ENCODE data around the gene PSMD6. TPM values are rescaled to one million over a fixed set of nuclear protein-coding genes. Genes with fewer than 3 reads are reported as not detected.

The PSMD6 gene
- total and polyA plus RNA-seq, 4 experiments from 2014 or later, result 65.7 to 152 (median 97.3) TPM

- H3K4me3 ChIP-seq (ENCODE audit: low read length in 2 of 2), result no peak overlapping the region
- Mint-ChIP-seq H3K9me3 (no peaks in the 10 kb centered on the region), H3K4me1 (peaks cover 27 to 54% (median 38%) of the 10 kb centered on the region in 4 donors), H3K27ac (peak overlapping the region; percentile 3 to 85 (median 56)), H3K36me3 (peaks cover 80 to 93% of the 10 kb centered on the region in 2 donors), H3K4me3 (no peak overlapping the region), H3K27me3 (no peaks in the 10 kb centered on the region)
- peaks cover 94% of the 10 kb centered on the region for H3K36me3 ChIP-seq (ENCODE audit: insufficient read depth, low read length)
- intact Hi-C loops (cut with micrococcal nuclease), result loop anchor here (1.0 kb wide), 3 partner anchors 13 to 30 kb away; no protein-coding TSS in a partner anchor
- no peaks in the 10 kb centered on the region for H3K9me3 ChIP-seq (ENCODE audit: control insufficient read depth in 1 of 2, low read length in 2 of 2)
- no peak overlapping the region for H3K27ac ChIP-seq (ENCODE audit: low read depth, low read length)
- H3K27me3 ChIP-seq (ENCODE audit: insufficient read depth, low read length), result no peaks in the 10 kb centered on the region
- POLR2A ChIA-PET (ENCODE audit: partially characterized antibody), result interaction anchor here (1.5 to 5.5 kb wide), 6 partner anchors 13 to 31 kb away, joined by 4 to 36 read pairs (median 10); partner anchors contain the start of gene PSMD6
- DNase-seq, result no peak
- CTCF ChIA-PET (ENCODE audit: partially characterized antibody), result interaction anchor here (0.8 to 29.4 kb wide), 16 partner anchors 8 to 209 kb away, joined by 3 to 875 read pairs (median 8); partner anchors contain the start of genes C3orf49 and PSMD6
- H3K4me1 ChIP-seq (ENCODE audit: insufficient read depth, low read length), result peaks cover 7% of the 10 kb centered on the region
These were observed 30.6 kb downstream of the PSMD6 start for GRCh38 chr3:63992516-63993209.

GRCh38 chr3:63991666-63992065, 31.6 kb downstream of the PSMD6 start:
- H3K4me1 ChIP-seq (ENCODE audit: insufficient read depth, low read length), result peaks cover 7% of the 10 kb centered on the region
- no peaks in the 10 kb centered on the region for H3K27me3 ChIP-seq (ENCODE audit: insufficient read depth, low read length)
- no peaks in the 10 kb centered on the region for H3K27me3 Mint-ChIP-seq
- H3K36me3 ChIP-seq (ENCODE audit: insufficient read depth, low read length), result peaks cover 95% of the 10 kb centered on the region
- peaks cover 23 to 56% (median 42%) of the 10 kb centered on the region in 4 donors for H3K4me1 Mint-ChIP-seq
- DNase-seq, result no peak
- peaks cover 81 to 93% of the 10 kb centered on the region in 2 donors for H3K36me3 Mint-ChIP-seq
- intact Hi-C loops (cut with micrococcal nuclease), result no loop called here
- H3K27ac ChIP-seq (ENCODE audit: low read depth, low read length), result no peak overlapping the region
- ChIA-PET CTCF (ENCODE audit: partially characterized antibody) (interaction anchor here (0.7 to 29.4 kb wide), 10 partner anchors 8 to 56 kb away, joined by 3 to 875 read pairs (median 6); partner anchors contain the start of gene PSMD6), POLR2A (ENCODE audit: partially characterized antibody) (interaction anchor here (1.5 to 5.5 kb wide), 4 partner anchors 14 to 30 kb away, joined by 4 to 36 read pairs (median 15); no protein-coding TSS in a partner anchor)
- no peak overlapping the region for H3K4me3 Mint-ChIP-seq
- H3K9me3 Mint-ChIP-seq, result no peaks in the 10 kb centered on the region
- H3K4me3 ChIP-seq (ENCODE audit: low read length in 2 of 2), result no peak overlapping the region
- H3K9me3 ChIP-seq (ENCODE audit: control insufficient read depth in 1 of 2, low read length in 2 of 2), result no peaks in the 10 kb centered on the region
- H3K27ac Mint-ChIP-seq, result peak overlapping the region in 4 of 7 donors; percentile 56 to 94 (median 78)

- Mint-ChIP-seq H3K36me3 (peaks cover 76 to 93% of the 10 kb centered on the region in 2 donors), H3K27me3 (no peaks in the 10 kb centered on the region), H3K4me3 (no peak overlapping the region), H3K4me1 (peaks cover 21 to 53% (median 45%) of the 10 kb centered on the region in 4 donors), H3K9me3 (no peaks in the 10 kb centered on the region), H3K27ac (peak overlapping the region; percentile 36 to 89 (median 73))
- DNase-seq, result no peak
- CTCF ChIA-PET (ENCODE audit: partially characterized antibody), result interaction anchor here (1.2 to 29.4 kb wide), 5 partner anchors 9 to 33 kb away, joined by 4 to 875 read pairs (median 7); partner anchors contain the start of gene PSMD6
- Histone ChIP-seq H3K27ac (ENCODE audit: low read depth, low read length) (no peak overlapping the region), H3K36me3 (ENCODE audit: insufficient read depth, low read length) (peaks cover 92% of the 10 kb centered on the region), H3K4me3 (ENCODE audit: low read length in 2 of 2) (no peak overlapping the region), H3K4me1 (ENCODE audit: insufficient read depth, low read length) (peaks cover 14% of the 10 kb centered on the region), H3K27me3 (ENCODE audit: insufficient read depth, low read length) (no peaks in the 10 kb centered on the region), H3K9me3 (ENCODE audit: control insufficient read depth in 1 of 2, low read length in 2 of 2) (no peaks in the 10 kb centered on the region)
- POLR2A ChIA-PET (ENCODE audit: partially characterized antibody), result interaction anchor here (1.0 to 5.5 kb wide), 2 partner anchors 14 to 23 kb away, joined by 3 to 36 read pairs; no protein-coding TSS in a partner anchor
- intact Hi-C loops (cut with micrococcal nuclease), result no loop called here
These were observed 32.6 kb downstream of the PSMD6 start for GRCh38 chr3:63990733-63991132.

GRCh38 chr3:63990204-63990603, 33.1 kb downstream of the PSMD6 start:
- DNase-seq, result no peak
- peaks cover 16% of the 10 kb centered on the region for H3K4me1 ChIP-seq (ENCODE audit: insufficient read depth, low read length)
- H3K4me3 ChIP-seq (ENCODE audit: low read length in 2 of 2), result no peak overlapping the region
- Mint-ChIP-seq H3K27ac (peak overlapping the region in 4 of 7 donors; percentile 54 to 89 (median 70)), H3K9me3 (no peaks in the 10 kb centered on the region), H3K4me1 (peaks cover 23 to 53% (median 46%) of the 10 kb centered on the region in 4 donors), H3K36me3 (peaks cover 76 to 93% of the 10 kb centered on the region in 2 donors), H3K27me3 (no peaks in the 10 kb centered on the region), H3K4me3 (no peak overlapping the region)
- H3K36me3 ChIP-seq (ENCODE audit: insufficient read depth, low read length), result peaks cover 92% of the 10 kb centered on the region
- no peak overlapping the region for H3K27ac ChIP-seq (ENCODE audit: low read depth, low read length)
- H3K9me3 ChIP-seq (ENCODE audit: control insufficient read depth in 1 of 2, low read length in 2 of 2), result no peaks in the 10 kb centered on the region
- ChIA-PET CTCF (ENCODE audit: partially characterized antibody) (interaction anchor here (1.2 to 29.4 kb wide), 5 partner anchors 10 to 33 kb away, joined by 4 to 875 read pairs (median 7); partner anchors contain the start of gene PSMD6), POLR2A (ENCODE audit: partially characterized antibody) (interaction anchor here (1.0 to 5.5 kb wide), 2 partner anchors 14 to 23 kb away, joined by 3 to 36 read pairs; no protein-coding TSS in a partner anchor)
- intact Hi-C loops (cut with micrococcal nuclease), result no loop called here
- no peaks in the 10 kb centered on the region for H3K27me3 ChIP-seq (ENCODE audit: insufficient read depth, low read length)

- peaks cover 77 to 95% of the 10 kb centered on the region in 2 donors for H3K36me3 Mint-ChIP-seq
- Histone ChIP-seq H3K27ac (ENCODE audit: low read depth, low read length) (no peak overlapping the region), H3K4me3 (ENCODE audit: low read length in 2 of 2) (no peak overlapping the region), H3K9me3 (ENCODE audit: control insufficient read depth in 1 of 2, low read length in 2 of 2) (no peaks in the 10 kb centered on the region), H3K4me1 (ENCODE audit: insufficient read depth, low read length) (peaks cover 25% of the 10 kb centered on the region), H3K27me3 (ENCODE audit: insufficient read depth, low read length) (no peaks in the 10 kb centered on the region), H3K36me3 (ENCODE audit: insufficient read depth, low read length) (peaks cover 96% of the 10 kb centered on the region)
- POLR2A ChIA-PET (ENCODE audit: partially characterized antibody), result interaction anchor here (0.7 kb wide), 1 partner anchor 8 kb away, joined by 3 read pairs; no protein-coding TSS in a partner anchor
- H3K27ac Mint-ChIP-seq, result peak overlapping the region in 5 of 7 donors; percentile 44 to 74 (median 59)
- CTCF ChIA-PET (ENCODE audit: partially characterized antibody), result interaction anchor here (1.0 to 29.4 kb wide), 3 partner anchors 12 to 35 kb away, joined by 3 to 875 read pairs (median 179); partner anchors contain the start of gene PSMD6
- no peaks in the 10 kb centered on the region for H3K27me3 Mint-ChIP-seq
- intact Hi-C loops (cut with micrococcal nuclease), result no loop called here
- no peak for DNase-seq
- no peak overlapping the region for H3K4me3 Mint-ChIP-seq
- H3K9me3 Mint-ChIP-seq, result no peaks in the 10 kb centered on the region
- peaks cover 24 to 55% (median 47%) of the 10 kb centered on the region in 4 donors for H3K4me1 Mint-ChIP-seq
These were observed 34.4 kb downstream of the PSMD6 start for GRCh38 chr3:63988943-63989342.

GRCh38 chr3:63986831-63987230, 36.5 kb downstream of the PSMD6 start:
- Histone ChIP-seq H3K27ac (ENCODE audit: low read depth, low read length) (no peak overlapping the region), H3K27me3 (ENCODE audit: insufficient read depth, low read length) (no peaks in the 10 kb centered on the region), H3K4me1 (ENCODE audit: insufficient read depth, low read length) (peaks cover 35% of the 10 kb centered on the region), H3K36me3 (ENCODE audit: insufficient read depth, low read length) (peaks cover 89% of the 10 kb centered on the region), H3K9me3 (ENCODE audit: control insufficient read depth in 1 of 2, low read length in 2 of 2) (no peaks in the 10 kb centered on the region), H3K4me3 (ENCODE audit: low read length in 2 of 2) (no peak overlapping the region)
- POLR2A ChIA-PET (ENCODE audit: partially characterized antibody), result interaction anchor here (13.9 kb wide), 1 partner anchor 20 kb away, joined by 347 read pairs; no protein-coding TSS in a partner anchor
- Mint-ChIP-seq H3K9me3 (peaks cover 0 to 2% (median 0%) of the 10 kb centered on the region in 8 donors), H3K27ac (peak overlapping the region in 6 of 7 donors; percentile 15 to 82 (median 50)), H3K36me3 (peaks cover 76 to 94% of the 10 kb centered on the region in 2 donors), H3K4me1 (peaks cover 35 to 57% (median 50%) of the 10 kb centered on the region in 4 donors), H3K4me3 (no peak overlapping the region), H3K27me3 (no peaks in the 10 kb centered on the region)
- no peak for DNase-seq
- CTCF ChIA-PET (ENCODE audit: partially characterized antibody), result interaction anchor here (29.4 kb wide), 1 partner anchor 24 kb away, joined by 875 read pairs; no protein-coding TSS in a partner anchor
- intact Hi-C loops (cut with micrococcal nuclease), result no loop called here
